ENCODE results near the gene HUNK.

DNA sequence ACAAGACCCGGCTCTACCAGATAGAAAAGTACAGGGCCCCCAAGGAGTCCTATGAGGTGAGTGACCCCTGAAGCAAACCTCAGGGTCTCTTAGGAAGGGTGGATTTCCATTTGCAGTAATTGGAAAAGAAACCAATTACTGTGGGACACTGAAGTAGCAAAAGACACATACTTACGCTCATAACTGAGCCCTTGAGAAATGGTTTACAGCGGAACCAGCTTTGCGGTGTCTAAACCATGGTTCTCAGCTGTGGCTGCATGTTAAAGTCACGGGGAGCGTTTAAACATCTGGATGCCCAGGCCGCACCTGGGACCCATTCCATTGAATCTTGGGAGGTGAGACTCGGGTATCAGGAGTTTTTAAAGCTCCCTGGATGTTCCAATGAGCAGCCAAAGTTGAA is 110.7 kb downstream of the HUNK start:
- no peak for TF ChIP-seq EZH2 (IDR thresholded peaks at IDR 0.05; ENCODE audit: insufficient read depth, poor library complexity, severe bottlenecking)
- no peak for TF ChIP-seq EZH2phosphoT487 (IDR thresholded peaks at IDR 0.05; ENCODE audit: insufficient read depth, low read depth)
